Measurements from ENCODE around the gene SOX6.

- TF ChIP-seq EZH2 (IDR thresholded peaks at IDR 0.05; ENCODE audit: low read length), result no peak
- TF ChIP-seq, protein P1, sequence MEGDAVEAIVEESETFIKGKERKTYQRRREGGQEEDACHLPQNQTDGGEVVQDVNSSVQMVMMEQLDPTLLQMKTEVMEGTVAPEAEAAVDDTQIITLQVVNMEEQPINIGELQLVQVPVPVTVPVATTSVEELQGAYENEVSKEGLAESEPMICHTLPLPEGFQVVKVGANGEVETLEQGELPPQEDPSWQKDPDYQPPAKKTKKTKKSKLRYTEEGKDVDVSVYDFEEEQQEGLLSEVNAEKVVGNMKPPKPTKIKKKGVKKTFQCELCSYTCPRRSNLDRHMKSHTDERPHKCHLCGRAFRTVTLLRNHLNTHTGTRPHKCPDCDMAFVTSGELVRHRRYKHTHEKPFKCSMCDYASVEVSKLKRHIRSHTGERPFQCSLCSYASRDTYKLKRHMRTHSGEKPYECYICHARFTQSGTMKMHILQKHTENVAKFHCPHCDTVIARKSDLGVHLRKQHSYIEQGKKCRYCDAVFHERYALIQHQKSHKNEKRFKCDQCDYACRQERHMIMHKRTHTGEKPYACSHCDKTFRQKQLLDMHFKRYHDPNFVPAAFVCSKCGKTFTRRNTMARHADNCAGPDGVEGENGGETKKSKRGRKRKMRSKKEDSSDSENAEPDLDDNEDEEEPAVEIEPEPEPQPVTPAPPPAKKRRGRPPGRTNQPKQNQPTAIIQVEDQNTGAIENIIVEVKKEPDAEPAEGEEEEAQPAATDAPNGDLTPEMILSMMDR (optimal IDR thresholded peaks at IDR 0.05 in 1 of 3, IDR thresholded peaks at IDR 0.05 in 1 of 3, conservative IDR thresholded peaks at IDR 0.05 in 1 of 3; ENCODE audit: extremely low read depth in 1 of 3, insufficient read depth in 2 of 3, low read length in 3 of 3), result no peak
These were observed 42.5 kb downstream of the SOX6 start for GRCh38 chr11:16313846-16314245.

Data from keratinocyte (primary cell).